ENCODE measurements around the gene CERS1. TPM values are rescaled to one million over a fixed set of nuclear protein-coding genes. Genes with fewer than 3 reads are reported as not detected.

The CERS1 gene, protein sequence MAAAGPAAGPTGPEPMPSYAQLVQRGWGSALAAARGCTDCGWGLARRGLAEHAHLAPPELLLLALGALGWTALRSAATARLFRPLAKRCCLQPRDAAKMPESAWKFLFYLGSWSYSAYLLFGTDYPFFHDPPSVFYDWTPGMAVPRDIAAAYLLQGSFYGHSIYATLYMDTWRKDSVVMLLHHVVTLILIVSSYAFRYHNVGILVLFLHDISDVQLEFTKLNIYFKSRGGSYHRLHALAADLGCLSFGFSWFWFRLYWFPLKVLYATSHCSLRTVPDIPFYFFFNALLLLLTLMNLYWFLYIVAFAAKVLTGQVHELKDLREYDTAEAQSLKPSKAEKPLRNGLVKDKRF
- 4.6 to 5.7 TPM (median 4.9 TPM) in 5 replicates for total RNA-seq (2022; extraction: Qiagen RNA extraction; ENCODE audit: low read depth)

DNA sequence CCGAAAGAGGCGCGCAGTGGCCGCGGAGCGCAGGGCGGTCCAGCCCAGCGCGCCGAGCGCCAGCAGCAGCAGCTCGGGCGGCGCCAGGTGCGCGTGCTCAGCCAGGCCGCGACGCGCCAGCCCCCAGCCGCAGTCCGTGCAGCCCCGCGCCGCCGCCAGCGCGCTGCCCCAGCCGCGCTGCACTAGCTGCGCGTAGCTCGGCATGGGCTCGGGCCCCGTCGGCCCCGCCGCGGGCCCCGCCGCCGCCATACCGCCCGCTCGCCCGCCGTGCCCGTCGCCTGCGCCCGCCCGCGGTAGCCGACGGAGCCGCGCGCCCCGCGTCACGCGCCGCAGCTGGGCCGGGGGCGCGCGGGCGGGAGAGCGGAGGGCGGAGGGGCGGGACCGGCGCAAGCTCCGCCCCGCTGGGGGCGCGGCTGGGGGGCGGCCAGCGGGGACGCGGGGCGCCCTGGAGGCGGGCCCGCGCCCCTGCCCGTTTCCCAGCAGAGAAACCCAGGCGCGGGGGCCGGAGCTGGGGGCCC, at the start of gene CERS1:
TSS of gene CERS1 (minus strand) at position 335 of the 518 bp plus-strand sequence. CDS start at position 249, 86 bp downstream.

DNA sequence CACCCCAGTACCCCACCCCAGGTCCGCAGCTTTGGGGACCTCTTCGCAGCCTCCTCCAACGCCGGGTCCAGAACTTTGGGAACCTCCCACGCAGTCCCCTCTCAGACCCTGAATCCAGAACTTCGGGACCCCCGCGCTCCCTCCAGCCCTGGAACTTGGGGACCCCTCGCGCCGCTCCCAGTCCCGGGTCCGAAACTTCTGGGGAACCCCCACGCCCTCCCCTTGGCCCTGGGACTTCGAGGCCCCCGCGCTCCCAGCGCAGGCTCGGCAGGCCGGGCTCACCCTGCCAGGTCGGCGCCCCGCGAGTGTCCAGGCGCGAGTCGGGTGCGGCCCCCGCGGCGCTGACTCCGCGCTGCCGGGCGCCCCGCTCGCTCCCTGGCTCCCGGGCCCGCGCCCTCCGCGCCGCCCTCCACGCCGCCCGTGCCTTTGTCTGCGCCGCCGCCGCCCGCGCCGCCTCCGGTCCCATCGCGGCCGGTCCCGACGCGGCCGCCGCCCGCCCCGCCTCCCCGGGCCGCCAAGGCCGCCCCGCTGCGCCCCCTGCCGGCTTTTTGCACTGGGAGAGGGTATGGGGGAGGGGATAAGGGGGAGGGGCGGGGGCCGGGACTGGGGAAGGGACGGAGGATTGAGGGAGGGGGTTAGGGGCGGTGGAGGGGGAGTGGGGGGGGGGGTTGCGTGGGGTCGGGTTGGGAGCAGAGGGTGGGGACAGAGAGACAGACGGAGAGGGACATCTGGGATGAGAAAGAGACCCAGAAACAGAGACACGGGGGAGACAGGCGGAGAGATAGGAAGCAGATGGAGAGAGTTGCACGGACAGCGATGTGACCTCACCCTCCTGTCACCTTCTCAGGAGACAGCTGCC, 45.0 kb upstream of the CERS1 start, which contains the start of gene HOMER3:
TSS of gene HOMER3 (minus strand) at position 449 of the 859 bp plus-strand sequence. CDS start 2,235 bp downstream, outside the sequence.

GRCh38 chr19:18919086-18919899, 23.3 kb upstream of the CERS1 start, which contains the start of the genes COPE and DDX49:
Gene COPE, minus strand, starts transcription at chr19:18919387. Its CDS starts 39 bp downstream, at chr19:18919348.
Gene DDX49, plus strand, starts transcription at chr19:18919715. Its CDS starts 27 bp downstream, at chr19:18919742.

DNA sequence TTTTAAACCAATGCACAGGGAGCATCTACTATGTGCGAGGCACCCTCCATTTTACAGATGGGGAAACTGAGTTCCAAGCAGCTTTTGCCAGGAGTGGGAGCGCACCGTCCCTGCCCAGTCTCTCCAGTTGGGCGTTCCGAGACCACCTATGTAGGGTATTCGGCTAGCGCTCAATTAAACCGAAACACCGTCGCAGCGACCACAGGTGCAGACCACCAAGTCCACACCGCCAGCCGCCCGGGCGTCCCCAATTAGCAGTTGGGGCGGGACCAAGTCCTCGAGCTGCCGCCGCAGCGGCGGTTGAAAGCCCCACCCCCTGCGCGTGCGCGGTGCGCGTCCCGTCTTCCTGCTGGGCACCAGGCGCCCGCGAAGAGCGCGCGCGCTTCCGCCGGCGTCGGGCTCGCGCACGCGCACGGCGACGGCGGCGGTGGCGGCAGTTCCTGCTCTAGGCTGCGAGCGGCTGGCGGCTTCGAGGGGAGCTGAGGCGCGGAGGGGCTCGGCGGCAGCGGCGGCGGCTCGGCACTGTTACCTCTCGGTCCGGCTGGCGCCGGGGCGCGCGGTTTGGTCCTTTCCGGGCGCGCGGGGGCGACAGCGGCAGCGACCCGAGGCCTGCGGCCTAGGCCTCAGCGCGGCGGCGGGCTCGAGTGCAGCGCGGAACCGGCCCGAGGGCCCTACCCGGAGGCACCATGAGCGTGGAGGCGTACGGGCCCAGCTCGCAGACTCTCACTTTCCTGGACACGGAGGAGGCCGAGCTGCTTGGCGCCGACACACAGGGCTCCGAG, 64.2 kb downstream of the CERS1 start, which contains the start of gene UPF1:
TSS of gene UPF1 (plus strand) at position 436 of the 782 bp plus-strand sequence. CDS start at position 687, 251 bp downstream.

Other genes starting within 250 kb of the CERS1 start
- gene CRTC1, start 212.5 kb downstream of the CERS1 start, total RNA-seq (2022; extraction: Qiagen RNA extraction; ENCODE audit: low read depth), result 3.9 to 5.7 TPM (median 4.5 TPM) in 5 replicates
- 0.03 TPM in 1 of 5 replicates, not detected in the others for gene COMP, start 104.9 kb downstream of the CERS1 start, total RNA-seq (2022; extraction: Qiagen RNA extraction; ENCODE audit: low read depth)
- gene UPF1, start 64.2 kb downstream of the CERS1 start, total RNA-seq (2022; extraction: Qiagen RNA extraction; ENCODE audit: low read depth), result 34.8 to 45.2 TPM (median 43.2 TPM) in 5 replicates
- gene COPE, start 23.2 kb upstream of the CERS1 start, total RNA-seq (2022; extraction: Qiagen RNA extraction; ENCODE audit: low read depth), result 139 to 168 TPM (median 157 TPM) in 5 replicates
- gene DDX49, start 23.6 kb upstream of the CERS1 start, total RNA-seq (2022; extraction: Qiagen RNA extraction; ENCODE audit: low read depth), result 29.4 to 49.1 TPM (median 43.7 TPM) in 5 replicates
- 26.2 to 33.6 TPM (median 31.9 TPM) in 5 replicates for gene HOMER3, start 45.1 kb upstream of the CERS1 start, total RNA-seq (2022; extraction: Qiagen RNA extraction; ENCODE audit: low read depth)
- gene SUGP2, start 137.4 kb upstream of the CERS1 start, total RNA-seq (2022; extraction: Qiagen RNA extraction; ENCODE audit: low read depth), result 25.3 to 35.4 TPM (median 31.5 TPM) in 5 replicates
- 21.3 to 31.7 TPM (median 31.1 TPM) in 5 replicates for gene ARMC6, start 137.4 kb upstream of the CERS1 start, total RNA-seq (2022; extraction: Qiagen RNA extraction; ENCODE audit: low read depth)
- gene SLC25A42, start 167.8 kb upstream of the CERS1 start, total RNA-seq (2022; extraction: Qiagen RNA extraction; ENCODE audit: low read depth), result 0.43 to 1.0 TPM (median 0.94 TPM) in 5 replicates
- gene TMEM161A, start 242.3 kb upstream of the CERS1 start, total RNA-seq (2022; extraction: Qiagen RNA extraction; ENCODE audit: low read depth), result 17.7 to 29.3 TPM (median 25.0 TPM) in 5 replicates

Data from A549 treated with CpdA at 1 μM for 4 hours (cell line).